OCI-LY7 (cell line): Measurements from ENCODE around the gene APLN.

Source experiments
- CTCF ChIP-seq: fragments of 200-600 bp; sonication (generic); conservative IDR thresholded peaks from 2 replicates; pipeline ENCODE4 v1.5.1; 2014; ENCODE audit warnings: mild to moderate bottlenecking, antibody characterized with exemption, low read length, moderate library complexity, mixed read lengths
- EZH2phosphoT487 ChIP-seq: fragments of 200-600 bp; sonication (generic); IDR thresholded peaks from 2 replicates; pipeline ENCODE4 v1.6.1; 2018; ENCODE audit warnings: low read depth, borderline replicate concordance, mild to moderate bottlenecking, mixed run types, antibody characterized with exemption, low read length, moderate library complexity, mixed read lengths

GRCh38 chrX:129636175-129636681 is 18.5 kb downstream of the APLN start:
- no peak for TF ChIP-seq CTCF
- no peak for TF ChIP-seq EZH2phosphoT487
